WERI-Rb-1 (cell line): ENCODE measurements around the gene POU5F1.
A peak's percentile ranks its signal among the peaks of the same experiment; 100 is the strongest.
"Not testable (repeated sequence)": the region's sequence is repeated elsewhere in the genome, so short reads cannot be mapped to it uniquely, and the experiment has no call there.

Source experiments
- DNase-seq: peaks from one replicate; pipeline ENCODE4 v3.0.0-alpha.2; 2020
- H3K27ac ChIP-seq: fragments of 250-450 bp; sonication (Bioruptor Pico); 2 replicates; pipeline ENCODE4 v1.5.1; 2020; ENCODE audit warnings: mild to moderate bottlenecking, moderate library complexity
- H3K27me3 ChIP-seq: fragments of 250-450 bp; sonication (Bioruptor Pico); 2 replicates; pipeline ENCODE4 v1.5.1; 2021; ENCODE audit warnings: mild to moderate bottlenecking, low read depth, moderate library complexity; ENCODE audit not compliant: insufficient read depth, severe bottlenecking
- H3K36me3 ChIP-seq: fragments of 250-450 bp; sonication (Bioruptor Pico); 2 replicates; pipeline ENCODE4 v1.5.1; 2020; ENCODE audit warnings: mild to moderate bottlenecking, moderate library complexity
- H3K4me3 ChIP-seq: 2 replicates; pipeline ENCODE4 v1.5.1; 2011; ENCODE audit warnings: low read depth, mild to moderate bottlenecking, control low read depth, low read length
- H3K9me3 ChIP-seq: fragments of 250-450 bp; sonication (Bioruptor Pico); 2 replicates; pipeline ENCODE4 v1.5.1; 2021; ENCODE audit warnings: mild to moderate bottlenecking, moderate library complexity; ENCODE audit not compliant: severe bottlenecking
- TF ChIP-seq, protein P1 (sequence below): IDR thresholded peaks from 2 replicates; pipeline ENCODE4 v1.5.1; 2011; ENCODE audit warnings: low read depth, mild to moderate bottlenecking, control low read depth, inconsistent platforms, low read length

The POU5F1 gene

DNA sequence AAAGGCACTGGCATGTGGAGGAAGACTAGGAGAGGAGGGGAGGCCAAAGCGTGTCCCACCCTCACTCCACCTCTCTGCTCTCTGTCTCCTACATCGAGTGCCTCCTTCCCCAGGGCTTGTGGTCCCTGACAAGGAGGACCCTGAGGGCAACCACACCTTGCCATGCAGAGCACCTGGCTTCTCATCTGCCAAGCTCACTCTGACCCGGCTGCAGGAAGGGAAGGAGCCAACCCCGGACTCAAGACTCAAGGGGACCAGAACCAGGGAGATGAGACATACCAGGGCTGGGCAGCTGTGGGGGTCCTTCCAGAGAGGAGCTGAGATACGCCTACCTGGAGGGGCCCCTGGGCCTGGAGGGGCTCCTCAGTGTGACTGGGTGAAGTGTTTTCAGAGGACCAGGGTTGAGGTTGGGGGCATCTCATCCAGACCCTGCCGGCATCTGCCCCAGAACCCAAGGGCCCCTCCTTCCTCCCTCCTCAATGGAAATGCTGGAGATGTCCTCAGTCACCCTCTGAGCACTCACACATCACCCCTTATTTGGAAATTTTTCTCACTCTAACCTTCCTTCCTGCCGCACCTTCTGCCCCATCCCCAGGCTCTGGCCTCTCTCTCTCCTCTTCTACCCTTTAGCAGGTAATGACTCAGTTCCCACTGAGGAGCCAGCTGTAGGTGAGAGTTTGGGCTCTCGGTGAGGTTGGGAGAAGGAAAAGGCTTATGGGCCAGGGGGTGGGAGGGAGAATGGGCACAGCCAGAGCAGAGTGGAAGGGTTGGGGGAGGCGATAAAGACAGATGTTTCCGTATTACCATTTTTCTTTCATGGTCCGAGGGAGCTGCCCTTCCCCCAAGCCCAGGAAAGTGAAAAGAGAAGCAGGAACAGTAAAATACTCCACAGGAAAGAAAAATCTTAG is 32.0 kb upstream of the POU5F1 start:
- Histone ChIP-seq H3K4me3 (no peak overlapping the region), H3K9me3 (peaks cover 10% of the 10 kb centered on the region), H3K36me3 (no peaks in the 10 kb centered on the region), H3K27ac (no peak overlapping the region), H3K27me3 (no peaks in the 10 kb centered on the region)
- DNase-seq: no peak
- TF ChIP-seq, protein P1, sequence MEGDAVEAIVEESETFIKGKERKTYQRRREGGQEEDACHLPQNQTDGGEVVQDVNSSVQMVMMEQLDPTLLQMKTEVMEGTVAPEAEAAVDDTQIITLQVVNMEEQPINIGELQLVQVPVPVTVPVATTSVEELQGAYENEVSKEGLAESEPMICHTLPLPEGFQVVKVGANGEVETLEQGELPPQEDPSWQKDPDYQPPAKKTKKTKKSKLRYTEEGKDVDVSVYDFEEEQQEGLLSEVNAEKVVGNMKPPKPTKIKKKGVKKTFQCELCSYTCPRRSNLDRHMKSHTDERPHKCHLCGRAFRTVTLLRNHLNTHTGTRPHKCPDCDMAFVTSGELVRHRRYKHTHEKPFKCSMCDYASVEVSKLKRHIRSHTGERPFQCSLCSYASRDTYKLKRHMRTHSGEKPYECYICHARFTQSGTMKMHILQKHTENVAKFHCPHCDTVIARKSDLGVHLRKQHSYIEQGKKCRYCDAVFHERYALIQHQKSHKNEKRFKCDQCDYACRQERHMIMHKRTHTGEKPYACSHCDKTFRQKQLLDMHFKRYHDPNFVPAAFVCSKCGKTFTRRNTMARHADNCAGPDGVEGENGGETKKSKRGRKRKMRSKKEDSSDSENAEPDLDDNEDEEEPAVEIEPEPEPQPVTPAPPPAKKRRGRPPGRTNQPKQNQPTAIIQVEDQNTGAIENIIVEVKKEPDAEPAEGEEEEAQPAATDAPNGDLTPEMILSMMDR: no peak

DNA sequence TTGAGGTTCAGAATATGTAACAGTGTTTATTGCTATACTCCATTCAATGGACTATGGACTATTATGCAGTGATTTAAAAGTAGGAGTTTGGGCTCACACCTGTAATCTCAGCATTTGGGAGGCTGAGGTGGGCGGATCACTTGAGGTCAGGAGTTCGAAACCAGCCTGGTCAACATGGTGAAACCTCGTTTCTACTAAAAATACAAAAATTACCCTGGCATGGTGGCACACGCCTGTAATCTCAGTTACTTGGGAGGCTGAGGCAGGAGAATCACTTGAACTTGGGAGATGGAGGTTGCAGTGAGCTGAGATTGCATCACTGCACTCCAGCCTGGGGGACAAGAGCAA is 28.6 kb upstream of the POU5F1 start:
- not testable (repeated sequence) for H3K4me3 ChIP-seq

DNA sequence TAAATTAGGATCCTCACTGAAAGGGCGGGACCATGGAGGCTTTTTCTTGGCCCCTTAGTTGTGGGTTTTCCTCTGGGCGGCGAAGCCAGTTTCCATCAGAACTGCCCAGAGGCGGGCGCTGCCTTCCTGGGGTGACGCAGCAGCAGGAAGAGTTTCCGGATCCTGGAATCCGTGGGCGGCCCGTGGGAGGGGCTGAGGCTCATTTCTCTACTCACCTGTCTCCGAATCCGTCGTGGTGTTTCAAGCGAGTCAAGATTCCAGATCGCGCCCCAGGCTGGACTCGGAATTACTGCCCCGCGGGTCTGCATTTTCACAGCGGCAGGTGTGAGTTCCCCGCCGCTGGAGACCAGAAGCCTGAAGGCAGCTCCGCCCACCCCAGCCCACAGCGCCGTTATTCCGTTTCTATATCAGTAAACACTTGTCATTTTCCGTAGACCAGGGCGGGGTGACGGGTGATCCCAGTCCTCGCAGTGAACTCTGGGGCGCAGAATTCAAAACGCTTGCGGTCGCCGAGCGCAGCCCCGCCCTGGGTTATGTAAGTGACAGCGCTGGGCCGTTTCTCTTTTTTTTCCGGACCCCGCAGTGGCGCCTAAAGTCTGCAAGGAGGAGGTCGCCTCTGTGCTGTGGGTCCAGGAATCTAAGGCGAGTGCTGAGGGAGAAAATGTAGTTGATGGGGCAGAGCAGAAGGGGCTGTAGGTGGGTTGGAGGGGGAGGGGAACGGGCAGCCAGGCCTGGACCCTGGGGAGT is 27.2 kb upstream of the POU5F1 start:
- DNase-seq: peak; percentile 92
- H3K36me3 ChIP-seq: no peaks in the 10 kb centered on the region
- H3K4me3 ChIP-seq: peak overlapping the region; percentile 70
- H3K27ac ChIP-seq: peak overlapping the region; percentile 53
- TF ChIP-seq, protein P1: peak; percentile 21; the same call in 1 of the 2 replicates
- H3K27me3 ChIP-seq: no peaks in the 10 kb centered on the region
- peaks cover 10% of the 10 kb centered on the region for H3K9me3 ChIP-seq

More for the DNA sequence above, 28.6 kb upstream of the POU5F1 start:
- not testable (repeated sequence) for H3K27ac ChIP-seq, H3K36me3 ChIP-seq, H3K27me3 ChIP-seq, DNase-seq
- peaks cover 10% of the 10 kb centered on the region for H3K9me3 ChIP-seq

DNA sequence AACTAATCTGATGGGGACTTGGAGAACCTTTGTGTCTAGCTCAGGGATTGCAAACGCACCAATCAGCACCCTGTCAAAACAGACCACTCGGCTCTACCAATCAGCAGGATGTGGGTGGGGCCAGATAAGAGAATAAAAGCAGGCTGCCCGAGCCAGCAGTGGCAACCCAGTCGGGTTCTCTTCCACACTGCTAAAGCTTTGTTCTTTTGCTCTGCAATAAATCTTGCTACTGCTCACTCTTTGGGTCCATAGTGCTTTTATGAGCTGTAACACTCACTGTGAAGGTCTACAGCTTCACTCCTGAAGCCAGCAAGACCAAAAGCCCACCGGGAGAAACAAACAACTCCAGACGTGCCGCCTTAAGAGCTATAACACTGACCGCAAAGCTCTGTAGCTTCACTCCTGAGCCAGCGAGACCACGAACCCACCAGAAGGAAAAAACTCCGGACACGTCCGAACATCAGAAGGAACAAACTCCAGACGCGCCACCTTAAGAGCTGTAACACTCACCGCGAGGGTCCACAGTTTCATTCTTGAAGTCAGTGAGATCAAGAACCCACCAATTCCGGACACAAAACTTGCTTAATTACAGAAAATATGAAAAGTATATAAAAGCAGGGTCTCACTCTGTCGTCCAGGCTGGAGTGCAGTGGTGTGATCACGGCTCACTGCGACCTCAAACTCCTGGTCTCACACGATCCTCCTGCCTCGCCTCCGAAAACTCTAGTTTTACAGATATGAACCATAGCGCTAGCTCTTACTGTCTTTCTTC is 26.0 kb upstream of the POU5F1 start:
- not testable (repeated sequence) for H3K27ac ChIP-seq, H3K4me3 ChIP-seq, H3K27me3 ChIP-seq, H3K36me3 ChIP-seq, DNase-seq
- H3K9me3 ChIP-seq: peaks cover 10% of the 10 kb centered on the region

DNA sequence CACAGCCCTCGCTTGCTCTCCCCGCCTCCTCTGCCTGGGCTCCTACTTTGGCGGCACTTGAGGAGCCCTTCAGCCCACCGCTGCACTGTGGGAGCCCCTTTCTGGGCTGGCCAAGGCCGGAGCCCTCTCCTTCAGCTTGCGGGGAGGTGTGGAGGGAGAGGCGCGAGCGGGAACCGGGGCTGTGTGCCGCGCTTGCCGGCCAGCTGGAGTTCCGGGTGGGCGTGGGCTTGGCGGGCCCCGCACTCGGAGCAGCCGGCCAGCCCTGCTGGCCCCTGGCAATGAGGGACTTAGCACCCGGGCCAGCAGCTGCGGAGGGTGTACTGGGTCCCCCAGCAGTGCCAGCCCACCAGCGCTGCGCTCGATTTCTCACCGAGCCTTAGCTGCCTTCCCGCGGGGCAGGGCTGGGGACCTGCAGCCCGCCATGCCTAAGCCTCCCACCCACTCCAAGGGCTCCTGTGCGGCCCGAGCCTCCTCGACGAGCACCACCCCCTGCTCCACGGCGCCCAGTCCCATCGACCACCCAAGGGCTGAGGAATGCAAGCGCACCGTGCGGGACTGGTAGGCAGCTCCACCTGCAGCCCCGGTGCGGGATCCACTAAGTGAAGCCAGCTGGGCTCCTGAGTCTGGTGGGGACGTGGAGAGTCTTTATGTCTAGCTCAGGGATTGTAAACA is 25.0 kb upstream of the POU5F1 start:
- not testable (repeated sequence) for DNase-seq, H3K27me3 ChIP-seq, H3K9me3 ChIP-seq, H3K27ac ChIP-seq, H3K36me3 ChIP-seq, H3K4me3 ChIP-seq

DNA sequence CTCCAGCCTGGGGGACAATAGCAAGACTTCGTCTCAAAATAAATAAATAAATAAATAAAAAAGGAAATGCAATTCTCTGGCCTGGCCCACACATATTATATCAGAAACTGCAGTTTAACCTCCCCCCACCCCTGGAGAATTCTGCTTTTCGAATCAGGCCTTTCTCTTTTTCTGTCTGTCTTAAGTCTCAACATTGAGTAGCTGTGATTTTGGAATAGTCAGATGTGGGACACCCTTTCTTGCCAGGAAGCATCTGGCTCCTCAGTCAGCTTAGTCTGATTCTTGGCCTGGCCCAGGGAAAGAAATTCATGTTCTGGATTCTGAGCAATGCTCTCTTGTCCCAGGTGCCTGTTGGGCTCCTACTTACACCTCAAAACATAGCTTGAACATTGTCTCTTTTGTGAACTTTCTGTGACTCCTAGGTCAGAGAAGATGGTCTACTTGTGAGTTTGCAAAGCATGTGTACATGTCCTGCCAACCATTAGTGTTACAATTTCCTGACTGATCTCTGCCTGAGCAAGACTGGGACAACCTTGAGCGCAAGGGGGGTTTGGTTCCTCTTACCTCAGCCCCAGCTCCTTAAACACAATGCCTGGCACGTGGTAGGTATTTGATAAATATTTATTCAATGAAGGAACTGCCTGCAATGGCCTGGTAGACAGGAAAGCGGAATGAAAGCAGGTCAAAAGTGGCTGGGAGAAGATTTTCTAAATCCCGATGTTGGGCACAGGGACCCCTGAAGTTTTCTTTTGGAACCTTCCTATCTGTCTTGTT is 23.8 kb upstream of the POU5F1 start:
- no peaks in the 10 kb centered on the region for H3K27me3 ChIP-seq
- H3K4me3 ChIP-seq: no peak overlapping the region
- H3K36me3 ChIP-seq: no peaks in the 10 kb centered on the region
- DNase-seq: no peak
- TF ChIP-seq, protein P1: no peak
- peaks cover 4% of the 10 kb centered on the region for H3K9me3 ChIP-seq
- no peak overlapping the region for H3K27ac ChIP-seq
